H4 (cell line): ENCODE data around the gene ECEL1. TPM values are rescaled to one million over a fixed set of nuclear protein-coding genes. Genes with fewer than 3 reads are reported as not detected.
"Not testable (repeated sequence)": the region's sequence is repeated elsewhere in the genome, so short reads cannot be mapped to it uniquely, and the experiment has no call there.

Experiments
- DNase-seq: peaks from one replicate; pipeline ENCODE4 v3.0.0-alpha.2; 2015; ENCODE audit warnings: low spot score
- total RNA-seq: library from RNA; depleted of rRNA; stranded (reverse); fragments of >200 nt; shearing (Covaris generic); gene quantifications from 2 replicates; pipeline ENCODE4 v1.2.3, GENCODE V29; 2014

ECEL1 gene
- total RNA-seq, 1 experiment from 2014 or later: not detected

DNA sequence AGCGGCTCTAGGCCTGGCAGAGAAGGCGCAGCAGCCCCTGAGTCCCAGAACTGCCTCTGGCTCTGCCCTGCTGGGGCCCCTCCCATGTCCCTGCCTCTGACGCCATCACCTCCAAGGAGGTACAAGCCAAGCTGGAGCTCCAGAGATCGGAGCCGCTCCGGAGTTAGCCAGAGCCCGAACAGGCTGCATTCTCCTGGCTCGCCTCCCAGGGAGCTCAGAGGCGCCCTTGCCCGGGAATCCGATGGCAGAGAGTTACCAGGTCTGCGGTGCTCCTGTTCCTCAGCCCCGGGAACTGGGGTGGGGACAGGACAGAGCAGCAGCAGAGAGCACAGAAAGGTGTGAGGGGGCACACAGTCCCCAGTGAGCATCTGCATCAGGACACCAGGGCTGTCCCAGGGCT is 44.6 kb downstream of the ECEL1 start:
- DNase-seq: not testable (repeated sequence)

DNA sequence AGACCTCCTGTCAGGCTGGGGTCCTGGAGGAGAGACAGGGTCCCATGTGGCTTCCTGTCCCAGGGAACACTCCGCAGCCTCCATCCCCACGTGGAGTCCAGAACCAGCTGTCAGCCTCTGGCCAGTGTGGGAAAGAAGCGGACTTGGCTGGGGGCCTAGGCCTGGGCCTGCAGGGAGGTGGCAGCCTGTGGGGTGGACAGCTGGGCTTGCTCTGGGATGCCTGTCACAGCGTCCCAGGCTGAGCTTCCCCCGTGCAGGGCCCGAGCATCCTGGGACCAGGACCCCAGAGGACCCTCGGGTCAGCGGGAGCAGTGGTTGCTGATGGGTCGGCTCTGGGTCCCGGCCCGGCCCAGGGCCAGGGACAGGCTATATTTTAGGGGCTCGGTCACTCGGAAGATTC is 45.2 kb downstream of the ECEL1 start:
- DNase-seq: not testable (repeated sequence)

DNA sequence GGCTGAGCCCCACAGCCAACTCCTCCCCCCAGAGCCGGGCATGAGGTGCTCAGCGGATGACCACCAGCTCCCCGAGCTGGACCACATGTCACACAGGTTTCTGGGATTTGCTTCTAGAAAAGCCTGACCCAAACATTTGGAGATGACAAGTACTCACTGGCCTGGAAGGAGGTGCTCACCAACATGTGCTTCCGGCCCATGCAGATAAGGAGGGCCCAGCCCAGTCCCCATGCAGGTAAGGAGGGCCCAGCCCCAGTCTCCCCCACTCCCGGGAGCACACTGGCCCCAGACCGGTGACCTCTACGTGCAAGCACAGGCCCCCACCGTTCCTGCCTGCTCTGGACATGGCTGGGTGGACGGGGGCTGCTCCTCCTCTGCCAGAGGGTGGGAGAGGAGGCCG is 45.7 kb downstream of the ECEL1 start:
- DNase-seq: not testable (repeated sequence)

DNA sequence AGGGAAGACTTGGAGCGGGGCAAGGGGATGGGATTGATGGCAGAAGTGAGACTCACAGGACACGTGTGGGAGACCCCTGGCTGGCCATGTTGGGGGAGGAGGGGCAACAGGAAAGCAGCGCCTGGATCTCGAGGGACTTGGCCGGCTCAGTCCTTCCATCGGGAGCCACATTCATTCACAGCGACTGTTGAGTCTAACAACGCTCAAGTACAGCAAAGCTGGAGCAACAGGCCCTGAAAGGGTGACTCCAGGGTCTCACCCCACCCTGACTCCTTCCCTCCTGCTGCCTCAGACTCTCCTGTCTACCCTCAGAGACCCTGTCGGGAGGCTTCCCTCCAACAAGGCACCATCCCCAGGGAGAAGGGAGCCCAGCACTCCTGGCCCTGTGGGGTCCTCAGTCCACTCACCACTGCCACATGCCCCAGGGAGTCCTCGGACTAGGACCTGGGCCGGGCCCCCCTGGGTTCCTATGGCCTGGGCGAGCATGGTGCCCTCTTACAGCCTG is 46.4 kb downstream of the ECEL1 start:
- no peak for DNase-seq

DNA sequence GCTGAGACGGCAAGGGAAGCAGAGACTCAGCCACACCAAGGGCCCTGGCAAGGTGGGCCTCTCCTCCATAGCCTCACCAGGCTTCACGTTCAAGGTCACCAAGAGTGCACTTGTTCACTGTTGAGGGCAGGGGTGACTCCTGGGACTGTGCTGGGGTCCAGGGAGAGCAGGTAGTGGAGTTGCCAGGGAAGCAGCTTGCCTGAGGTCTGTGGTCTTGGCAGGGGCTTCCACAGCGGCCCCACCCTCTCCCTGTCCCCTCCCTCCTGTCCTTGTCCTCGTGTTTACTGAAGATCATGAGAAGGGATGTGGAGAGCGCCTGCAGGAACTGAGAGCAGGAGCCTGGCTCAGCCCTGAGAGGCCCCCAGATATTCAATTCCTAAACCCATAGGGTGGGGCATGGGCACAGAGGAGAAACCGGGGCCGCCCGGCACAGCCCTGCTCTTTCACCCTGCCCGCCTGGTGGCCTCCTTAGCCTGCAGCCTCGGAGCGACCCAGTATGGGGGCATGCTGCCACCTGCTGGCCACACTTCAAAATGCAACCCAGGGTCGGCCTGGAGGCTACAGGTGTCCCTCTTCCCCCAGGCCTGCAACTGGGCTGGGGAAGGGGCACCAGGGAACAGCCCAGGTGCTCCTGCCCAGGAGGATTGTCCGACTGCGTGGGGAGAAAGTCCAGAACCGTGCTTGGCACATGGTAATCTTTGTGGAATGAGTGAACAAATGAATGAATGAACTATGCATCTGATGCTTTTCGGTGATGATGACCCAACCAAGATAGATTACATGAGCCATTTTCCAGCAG is 47.2 kb downstream of the ECEL1 start:
- peak; percentile 57 for DNase-seq

DNA sequence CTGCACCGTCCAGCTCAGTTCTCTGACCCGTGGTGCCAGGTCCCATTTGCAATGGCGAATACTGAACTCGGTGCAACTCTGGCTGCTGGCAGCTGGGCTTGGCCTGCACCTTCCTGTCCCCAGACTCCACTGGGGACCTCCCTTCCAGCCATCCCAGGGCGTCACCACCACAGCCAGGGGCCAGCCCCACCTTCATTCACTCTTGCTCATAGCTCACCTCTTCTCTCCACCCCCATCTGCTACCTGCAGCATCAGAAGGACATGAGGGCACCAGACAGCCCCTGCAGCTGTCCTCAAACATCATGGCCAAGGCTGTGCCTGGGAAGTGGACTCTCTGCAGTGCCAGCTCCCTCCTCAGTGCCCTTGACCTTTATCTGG is 47.9 kb downstream of the ECEL1 start:
- no peak for DNase-seq

DNA sequence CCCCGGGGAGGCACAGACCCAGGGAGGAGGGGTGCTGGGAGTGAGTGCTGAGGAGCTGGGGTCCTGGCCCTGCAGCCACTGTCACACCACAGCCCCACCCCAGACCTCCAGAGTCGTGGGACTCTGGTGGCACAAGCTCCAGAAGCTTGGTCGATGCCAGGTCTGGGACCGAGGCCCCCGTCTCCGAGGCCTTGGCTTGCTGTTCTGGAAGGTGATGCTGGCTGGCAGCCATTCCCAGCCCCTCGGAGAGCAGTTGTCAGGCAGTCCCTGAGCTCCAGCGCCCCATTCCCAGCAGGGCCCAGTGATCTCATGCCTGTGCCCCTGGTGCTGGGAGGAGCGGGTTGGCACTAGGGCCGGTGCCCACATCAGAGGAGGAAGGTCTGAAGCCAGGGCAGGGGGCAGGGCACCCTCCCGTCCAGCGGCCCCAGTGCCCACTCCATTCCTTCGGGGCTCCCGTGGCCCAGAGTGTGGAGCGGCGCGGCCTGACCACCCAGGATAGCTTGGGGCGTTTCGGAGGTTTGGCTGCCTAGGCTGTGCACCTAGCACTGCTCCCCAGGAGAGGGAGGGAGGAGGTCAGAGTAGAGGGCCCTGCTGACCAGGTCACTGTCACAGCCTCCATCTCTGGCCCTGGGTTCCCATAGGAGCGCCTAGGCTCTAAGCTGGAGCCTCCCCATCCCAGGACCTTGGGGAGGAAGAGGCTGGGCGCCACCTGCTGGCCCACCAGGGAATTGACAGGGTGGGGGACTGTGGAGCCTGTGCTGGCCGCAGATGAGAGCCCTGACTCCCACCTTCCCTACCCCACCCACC is 48.5 kb downstream of the ECEL1 start:
- no peak for DNase-seq

DNA sequence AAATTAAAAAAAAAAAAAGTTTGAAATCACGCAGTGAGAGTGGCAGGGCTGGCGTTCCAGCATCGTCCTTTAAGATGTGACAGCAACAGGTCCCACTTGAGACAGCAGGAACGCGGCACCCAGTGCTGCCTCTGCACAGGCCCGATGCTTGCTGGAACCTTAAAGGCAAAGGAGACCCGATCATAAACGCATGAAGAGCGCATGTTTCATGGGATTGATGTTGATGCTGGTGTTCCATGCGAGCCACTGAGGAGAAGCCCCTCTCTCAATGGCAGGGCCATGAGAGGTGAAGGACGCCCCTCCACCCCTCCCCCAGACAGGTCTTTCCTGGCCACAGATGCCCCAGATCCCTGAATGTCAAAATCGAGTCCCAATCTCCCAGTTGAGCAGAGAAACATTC is 49.5 kb downstream of the ECEL1 start:
- no peak for DNase-seq

DNA sequence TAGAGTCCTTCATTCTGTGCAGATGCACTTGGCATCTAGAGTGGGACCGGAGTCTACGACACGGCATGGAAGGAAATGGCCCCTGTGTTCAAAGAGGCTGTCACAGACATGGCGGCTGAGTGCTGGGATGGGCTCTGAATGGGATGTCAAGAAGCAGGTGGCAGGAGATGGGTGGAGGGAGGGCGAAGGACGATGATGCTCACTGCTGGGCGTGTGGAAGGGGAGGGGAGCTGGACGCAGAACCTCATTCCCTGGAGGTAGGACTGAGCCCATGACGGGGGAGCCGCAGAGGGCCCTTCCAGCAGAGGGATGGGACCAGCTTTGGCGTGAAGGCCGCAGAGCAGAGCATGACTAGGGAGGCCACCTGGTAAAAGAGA is 50.5 kb downstream of the ECEL1 start:
- no peak for DNase-seq

DNA sequence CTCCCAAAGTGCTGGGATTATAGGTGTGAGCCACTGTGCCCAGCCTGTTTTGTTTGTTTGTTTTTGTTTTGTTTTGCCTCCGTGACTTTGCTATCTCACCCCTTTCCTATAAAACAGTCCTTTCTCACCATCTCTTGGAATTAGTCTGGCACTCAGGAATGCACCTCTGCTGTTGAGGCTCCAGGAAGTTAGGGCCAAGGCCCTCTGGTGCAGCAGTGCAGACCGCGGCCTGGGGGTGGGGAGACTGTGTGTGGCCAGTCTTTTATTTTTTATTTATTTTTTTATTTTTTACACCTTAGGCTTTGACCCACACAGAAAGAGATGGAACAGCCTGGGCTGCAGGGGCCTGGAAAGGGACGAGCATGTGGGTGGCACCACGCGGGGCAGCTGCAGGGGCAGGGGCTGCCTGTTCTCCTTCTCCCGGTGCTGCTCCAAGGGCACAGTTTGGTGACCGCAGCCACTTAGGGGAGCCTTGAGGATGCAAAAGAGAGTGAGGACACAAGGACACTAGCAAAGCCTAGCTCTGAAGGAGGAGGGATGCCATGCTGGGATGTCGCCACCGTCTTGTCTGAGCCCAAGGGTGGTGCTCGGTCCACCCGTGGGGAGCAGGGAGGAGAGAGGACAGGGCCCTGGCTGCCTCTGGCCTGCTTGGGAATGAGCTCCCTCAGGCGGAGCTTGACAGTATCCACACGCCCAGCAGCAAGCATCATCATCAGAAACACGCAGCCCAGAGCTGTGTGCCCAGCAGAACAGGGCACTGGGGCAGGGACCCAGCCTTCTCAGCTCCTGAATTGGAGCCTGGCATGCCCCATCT is 51.0 kb downstream of the ECEL1 start:
- DNase-seq: no peak

DNA sequence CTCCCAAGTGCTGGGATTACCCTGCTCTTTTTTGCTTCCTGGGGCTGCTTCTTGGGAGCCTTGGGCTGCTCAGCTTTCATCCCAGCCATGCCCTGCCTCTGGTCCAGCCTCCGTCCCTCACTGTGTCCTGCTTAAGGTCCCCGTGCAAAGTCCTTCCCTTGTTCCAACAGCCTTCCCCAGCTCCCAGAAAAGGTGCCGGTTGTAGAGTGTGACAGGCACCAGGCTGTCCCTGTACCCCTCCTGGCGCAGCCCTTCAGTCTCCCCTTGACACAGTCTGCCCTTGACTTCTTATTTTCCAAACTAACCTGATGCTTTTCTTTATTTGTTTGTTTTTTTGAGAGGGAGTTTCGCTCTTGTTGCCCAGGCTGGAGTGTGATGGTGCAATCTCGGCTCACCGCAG is 51.8 kb downstream of the ECEL1 start:
- DNase-seq: no peak

DNA sequence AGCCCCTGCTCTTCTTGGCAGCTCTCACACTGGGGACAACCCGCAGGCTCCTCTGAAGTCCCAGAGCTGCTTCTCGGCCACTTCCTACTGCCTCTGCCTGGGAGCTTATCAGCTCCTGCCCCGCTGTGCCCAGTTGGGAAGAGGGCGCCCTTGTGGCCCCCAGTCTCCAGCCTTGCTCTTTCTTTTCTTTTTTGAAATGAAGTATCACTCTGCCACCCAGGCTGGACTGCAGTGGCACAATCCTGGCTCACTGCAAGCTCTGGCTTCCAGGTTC is 52.3 kb downstream of the ECEL1 start:
- no peak for DNase-seq

DNA sequence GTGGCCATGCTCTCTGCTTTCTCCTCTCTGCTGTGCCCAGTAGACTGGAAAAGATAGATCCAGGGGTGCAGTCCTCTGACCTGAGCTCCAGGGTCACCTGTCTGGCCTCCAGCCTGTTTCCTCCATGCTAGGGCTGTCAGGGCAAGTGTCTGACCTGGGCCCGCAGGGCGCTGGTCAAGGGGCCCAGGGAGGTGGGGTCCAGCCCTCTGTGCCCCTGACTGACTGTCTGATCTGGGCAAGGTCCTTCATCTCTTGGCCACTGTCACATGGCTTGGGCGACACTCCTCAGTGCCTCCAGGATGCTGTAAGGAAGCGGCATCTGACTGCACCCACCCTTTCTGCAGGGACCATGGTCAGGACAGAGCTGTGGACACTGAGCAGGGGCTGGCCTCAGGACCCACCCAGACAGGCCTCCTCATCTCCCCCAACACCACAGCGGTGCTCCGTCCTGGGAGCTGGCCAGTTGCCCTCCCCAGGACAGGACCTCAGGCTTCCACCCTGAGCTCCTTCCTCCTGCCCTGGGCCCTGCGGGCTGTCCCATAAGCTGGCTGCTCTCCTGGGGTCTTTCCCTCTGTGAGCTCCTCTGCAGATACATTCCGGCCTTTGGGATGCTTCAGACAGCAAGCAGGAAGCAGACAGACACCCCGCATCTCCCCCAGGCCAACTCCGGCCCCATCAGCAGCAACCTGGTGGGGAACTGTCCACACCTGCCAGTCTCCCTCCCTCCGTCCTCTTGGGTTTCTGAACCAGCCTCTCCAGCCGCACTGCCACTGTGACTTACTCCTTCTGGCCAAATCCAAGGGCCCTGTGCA is 52.9 kb downstream of the ECEL1 start:
- DNase-seq: no peak

DNA sequence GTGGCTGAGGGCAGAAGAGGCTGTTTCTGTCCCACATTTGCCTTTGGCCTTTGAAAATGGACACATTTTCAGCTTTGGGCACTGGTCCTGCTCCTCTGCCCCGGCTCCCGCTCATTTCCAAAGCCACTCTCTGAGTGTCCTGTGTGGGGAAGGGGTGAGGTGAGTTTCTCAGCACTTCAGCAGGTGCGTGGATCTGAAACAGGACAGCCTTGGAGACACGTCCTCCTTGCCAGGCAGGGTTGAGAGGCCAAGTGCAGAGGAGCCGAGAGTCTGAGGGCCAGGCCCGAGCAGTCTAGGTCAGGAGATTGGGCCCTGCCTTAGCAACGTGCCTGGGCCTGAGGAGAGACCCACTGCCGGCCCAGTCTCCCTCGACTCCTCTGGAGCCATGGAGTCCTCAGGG is 53.5 kb downstream of the ECEL1 start:
- DNase-seq: no peak

DNA sequence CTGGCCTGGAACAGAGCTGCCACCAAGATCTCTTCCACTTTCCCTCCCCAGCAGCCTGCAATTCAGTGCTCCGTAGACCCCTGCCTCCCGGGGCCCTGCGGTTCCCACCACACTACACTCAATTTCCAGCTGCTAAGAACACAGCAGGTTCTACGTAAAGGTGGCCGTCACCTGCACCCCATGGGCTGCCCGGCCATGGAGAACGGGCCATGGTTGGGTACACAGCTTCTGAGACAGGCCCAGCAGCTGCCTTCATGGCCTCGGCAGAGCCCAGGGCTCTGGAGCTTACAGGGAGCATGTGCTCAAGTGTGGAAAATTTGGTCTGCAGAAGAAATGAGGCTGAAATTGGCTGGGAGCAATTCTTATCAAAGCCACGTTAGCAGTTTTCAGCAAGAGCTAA is 54.0 kb downstream of the ECEL1 start:
- DNase-seq: not testable (repeated sequence)

DNA sequence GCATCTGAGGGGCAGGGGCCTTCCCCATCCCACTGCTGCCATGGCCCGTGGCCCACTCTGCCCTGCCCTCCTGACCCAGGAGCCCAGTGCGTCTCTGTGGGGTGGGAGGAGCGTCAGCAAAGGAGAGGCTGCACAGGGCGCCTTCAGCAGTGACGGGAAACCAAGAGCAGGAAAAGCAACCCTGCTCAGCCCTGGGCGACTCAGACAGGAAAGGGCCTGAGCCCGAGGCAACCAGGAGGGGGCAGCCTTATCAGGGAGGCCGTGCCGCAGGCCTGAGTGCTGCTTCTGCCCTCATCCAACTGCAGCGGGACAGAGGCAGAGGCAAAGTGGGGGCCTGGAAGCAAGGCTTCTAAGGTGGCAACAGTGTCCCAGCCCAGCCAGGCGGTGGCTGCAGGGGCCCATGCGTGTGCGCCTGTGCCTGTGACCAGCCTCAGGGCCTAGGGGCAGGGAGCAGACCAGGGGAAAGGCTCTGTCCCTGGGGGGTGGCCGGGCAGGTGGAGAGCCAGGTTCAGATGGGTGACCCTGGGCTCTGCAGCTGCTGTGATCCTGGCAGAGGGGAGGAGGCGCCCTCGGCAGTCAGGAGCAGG is 54.9 kb downstream of the ECEL1 start:
- no peak for DNase-seq

DNA sequence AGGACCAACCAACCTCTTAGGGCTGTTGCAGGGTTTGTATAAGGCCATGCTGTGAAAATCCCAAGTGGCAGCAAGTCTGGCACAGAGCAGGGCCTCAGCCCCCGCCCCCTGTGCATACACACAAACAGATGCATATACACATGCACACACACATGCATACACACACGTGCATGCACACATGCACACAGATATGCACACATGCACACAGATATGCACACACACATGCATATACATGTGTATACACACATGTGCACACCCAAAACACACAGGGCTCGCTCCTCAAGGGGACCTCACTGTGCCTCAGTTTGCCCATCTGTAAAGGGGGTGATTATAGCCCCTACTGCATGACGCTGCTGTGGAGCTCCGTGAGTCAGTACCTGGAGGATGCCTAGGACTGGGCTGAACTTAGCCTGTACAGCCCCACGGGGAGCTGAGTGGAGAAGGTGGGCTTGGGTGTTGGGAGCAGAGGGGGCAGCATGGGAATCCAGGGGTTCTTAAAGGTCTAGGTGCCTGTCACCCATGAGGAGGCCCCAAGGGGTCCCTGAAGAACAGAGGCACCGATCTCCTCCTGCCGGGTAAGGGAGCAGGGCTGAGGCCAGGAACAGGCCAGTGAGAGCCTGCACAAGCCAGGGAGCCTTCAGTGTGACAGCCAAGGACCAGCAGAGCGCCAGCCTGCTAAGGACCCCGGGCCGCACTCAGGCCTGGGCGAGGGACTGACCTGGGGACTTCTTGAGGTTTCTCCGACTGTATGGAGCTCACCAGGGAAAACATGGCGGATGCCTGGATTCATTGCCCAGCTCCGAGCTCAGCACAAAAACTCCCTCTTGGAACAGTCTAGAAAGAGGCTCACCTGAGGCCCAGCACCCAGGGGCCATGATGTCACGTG is 55.7 kb downstream of the ECEL1 start:
- no peak for DNase-seq
